ENCODE data around the gene KLHL13. TPM values are rescaled to one million over a fixed set of nuclear protein-coding genes. Genes with fewer than 3 reads are reported as not detected.
A peak's percentile ranks its signal among the peaks of the same experiment; 100 is the strongest.
"Not testable (repeated sequence)": the region's sequence is repeated elsewhere in the genome, so short reads cannot be mapped to it uniquely, and the experiment has no call there.

The KLHL13 gene
- total and polyA plus RNA-seq, 2 donors from 2014 or later = 13.8 to 55.4 TPM

DNA sequence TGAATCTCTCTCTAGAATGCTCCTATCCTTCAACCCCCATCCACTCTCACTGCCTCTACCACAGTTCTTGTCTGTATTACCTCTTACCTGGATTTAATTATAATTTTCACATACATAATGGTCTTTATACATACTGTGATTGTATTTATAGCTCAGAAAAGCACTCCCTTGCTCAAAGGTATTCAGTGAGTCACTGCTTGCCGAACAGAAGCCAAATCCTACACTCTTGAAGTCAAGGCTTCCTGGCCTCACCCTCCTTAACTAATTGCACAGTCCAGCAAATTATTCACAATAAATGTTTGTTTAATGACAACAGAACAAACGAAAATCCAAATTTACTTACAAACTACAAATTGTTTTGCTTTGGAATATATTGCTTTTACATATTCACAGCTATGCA, 159.5 kb downstream of the KLHL13 start:
- no peak overlapping the region for H3K9ac ChIP-seq (ENCODE audit: low read length in 3 of 3)
- no peak overlapping the region for H3K4me3 ChIP-seq (ENCODE audit: low read length in 3 of 3)
- intact Hi-C loops (cut with DNase I) = no loop called here
- H3K4me1 ChIP-seq (ENCODE audit: control insufficient read depth in 2 of 3, insufficient read depth in 2 of 3, low read depth in 1 of 3, low read length in 3 of 3) = no peaks in the 10 kb centered on the region
- FAIRE-seq (no peak), DNase-seq (no peak)
- H3K27me3 ChIP-seq (ENCODE audit: control insufficient read depth, insufficient read depth, low read length) = no peaks in the 10 kb centered on the region
- H3K9me3 ChIP-seq (ENCODE audit: control insufficient read depth in 2 of 3, insufficient read depth in 1 of 3, low read length in 3 of 3) = no peaks in the 10 kb centered on the region
- H3K36me3 ChIP-seq (ENCODE audit: control insufficient read depth in 2 of 3, insufficient read depth in 3 of 3, low read length in 3 of 3) = no peaks in the 10 kb centered on the region
- TF ChIP-seq, protein P1, sequence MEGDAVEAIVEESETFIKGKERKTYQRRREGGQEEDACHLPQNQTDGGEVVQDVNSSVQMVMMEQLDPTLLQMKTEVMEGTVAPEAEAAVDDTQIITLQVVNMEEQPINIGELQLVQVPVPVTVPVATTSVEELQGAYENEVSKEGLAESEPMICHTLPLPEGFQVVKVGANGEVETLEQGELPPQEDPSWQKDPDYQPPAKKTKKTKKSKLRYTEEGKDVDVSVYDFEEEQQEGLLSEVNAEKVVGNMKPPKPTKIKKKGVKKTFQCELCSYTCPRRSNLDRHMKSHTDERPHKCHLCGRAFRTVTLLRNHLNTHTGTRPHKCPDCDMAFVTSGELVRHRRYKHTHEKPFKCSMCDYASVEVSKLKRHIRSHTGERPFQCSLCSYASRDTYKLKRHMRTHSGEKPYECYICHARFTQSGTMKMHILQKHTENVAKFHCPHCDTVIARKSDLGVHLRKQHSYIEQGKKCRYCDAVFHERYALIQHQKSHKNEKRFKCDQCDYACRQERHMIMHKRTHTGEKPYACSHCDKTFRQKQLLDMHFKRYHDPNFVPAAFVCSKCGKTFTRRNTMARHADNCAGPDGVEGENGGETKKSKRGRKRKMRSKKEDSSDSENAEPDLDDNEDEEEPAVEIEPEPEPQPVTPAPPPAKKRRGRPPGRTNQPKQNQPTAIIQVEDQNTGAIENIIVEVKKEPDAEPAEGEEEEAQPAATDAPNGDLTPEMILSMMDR (IDR thresholded peaks at IDR 0.05; ENCODE audit: borderline replicate concordance, extremely low read depth, insufficient read depth) = no peak
- H3K27ac ChIP-seq (ENCODE audit: low read depth in 2 of 2, low read length in 2 of 2) = no peak overlapping the region

DNA sequence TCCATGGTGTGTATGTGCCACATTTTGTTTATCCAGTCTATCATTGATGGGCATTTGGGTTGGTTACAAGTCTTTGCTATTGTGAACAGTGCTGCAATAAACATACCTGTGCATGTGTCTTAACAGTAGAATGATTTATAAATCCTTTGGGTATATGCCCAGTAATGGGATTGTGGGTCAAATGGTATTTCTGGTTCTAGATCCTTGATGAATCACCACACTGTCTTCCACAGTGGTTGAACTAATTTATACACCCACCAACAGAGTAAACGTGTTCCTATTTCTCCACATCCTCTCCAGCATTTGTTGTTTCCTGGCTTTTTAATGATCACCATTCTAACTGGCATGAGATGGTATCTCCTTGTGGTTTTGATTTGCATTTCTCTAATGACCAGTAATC, 177.3 kb downstream of the KLHL13 start:
- H3K4me1 ChIP-seq (ENCODE audit: control insufficient read depth in 2 of 3, insufficient read depth in 2 of 3, low read depth in 1 of 3, low read length in 3 of 3); H3K4me3 ChIP-seq (ENCODE audit: low read length in 3 of 3); FAIRE-seq: not testable (repeated sequence)

DNA sequence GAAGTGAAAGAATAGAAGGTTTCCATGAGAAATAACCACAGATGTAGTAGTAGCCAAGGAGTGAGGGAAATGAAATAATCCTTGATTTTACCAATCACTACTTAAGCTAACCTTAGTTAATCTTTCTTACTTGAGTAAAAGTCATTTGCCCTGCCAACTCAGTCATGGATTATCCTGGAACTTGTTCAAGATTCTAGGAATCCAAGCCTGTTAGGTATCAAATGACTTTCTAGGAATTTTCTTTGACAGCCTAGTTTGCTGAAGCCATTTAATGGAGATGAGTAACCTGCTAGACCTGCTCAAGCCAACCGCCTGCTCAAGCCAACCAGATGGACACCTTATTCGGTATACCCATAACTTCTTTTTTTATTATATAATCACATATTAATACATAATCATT, 180.5 kb downstream of the KLHL13 start:
- intact Hi-C loops (cut with DNase I) = no loop called here
- Histone ChIP-seq H3K9me3 (ENCODE audit: control insufficient read depth in 2 of 3, insufficient read depth in 1 of 3, low read length in 3 of 3) (no peaks in the 10 kb centered on the region), H3K36me3 (ENCODE audit: control insufficient read depth in 2 of 3, insufficient read depth in 3 of 3, low read length in 3 of 3) (no peaks in the 10 kb centered on the region), H3K4me3 (ENCODE audit: low read length in 3 of 3) (no peak overlapping the region), H3K9ac (ENCODE audit: low read length in 3 of 3) (no peak overlapping the region), H3K27me3 (ENCODE audit: control insufficient read depth, insufficient read depth, low read length) (no peaks in the 10 kb centered on the region), H3K27ac (ENCODE audit: low read depth in 2 of 2, low read length in 2 of 2) (no peak overlapping the region), H3K4me1 (ENCODE audit: control insufficient read depth in 2 of 3, insufficient read depth in 2 of 3, low read depth in 1 of 3, low read length in 3 of 3) (no peaks in the 10 kb centered on the region)
- TF ChIP-seq, protein P1 (IDR thresholded peaks at IDR 0.05; ENCODE audit: borderline replicate concordance, extremely low read depth, insufficient read depth) = no peak
- FAIRE-seq = no peak
- DNase-seq = peak in 1 of 5 donors; percentile 13

More for the DNA sequence above, 177.3 kb downstream of the KLHL13 start:
- intact Hi-C loops (cut with DNase I); H3K27me3 ChIP-seq (ENCODE audit: control insufficient read depth, insufficient read depth, low read length); H3K9me3 ChIP-seq (ENCODE audit: control insufficient read depth in 2 of 3, insufficient read depth in 1 of 3, low read length in 3 of 3); H3K27ac ChIP-seq (ENCODE audit: low read depth in 2 of 2, low read length in 2 of 2); H3K9ac ChIP-seq (ENCODE audit: low read length in 3 of 3); DNase-seq; H3K36me3 ChIP-seq (ENCODE audit: control insufficient read depth in 2 of 3, insufficient read depth in 3 of 3, low read length in 3 of 3): not testable (repeated sequence)

DNA sequence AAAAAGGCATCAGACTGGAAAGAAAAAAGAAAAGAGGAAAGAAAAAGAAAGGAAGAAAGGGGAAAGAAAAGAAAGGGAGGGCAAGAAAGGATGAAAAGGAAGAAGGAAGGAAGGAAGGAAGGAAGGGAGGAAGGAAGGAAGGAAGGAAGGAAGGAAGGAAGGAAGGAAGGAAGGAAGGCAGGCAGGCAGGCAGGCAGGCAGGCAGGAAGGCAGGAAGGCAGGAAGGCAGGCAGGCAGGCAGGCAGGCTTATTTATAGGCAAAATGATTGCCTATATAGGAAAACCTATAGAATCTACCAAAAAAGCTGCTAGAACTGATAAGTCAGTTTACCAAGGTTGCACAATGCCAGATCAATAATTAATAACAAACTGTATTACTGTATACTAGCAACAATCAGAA, 186.5 kb downstream of the KLHL13 start:
- H3K9ac ChIP-seq (ENCODE audit: low read length in 3 of 3); intact Hi-C loops (cut with DNase I); H3K36me3 ChIP-seq (ENCODE audit: control insufficient read depth in 2 of 3, insufficient read depth in 3 of 3, low read length in 3 of 3); H3K27ac ChIP-seq (ENCODE audit: low read depth in 2 of 2, low read length in 2 of 2); DNase-seq; H3K27me3 ChIP-seq (ENCODE audit: control insufficient read depth, insufficient read depth, low read length); H3K4me1 ChIP-seq (ENCODE audit: control insufficient read depth in 2 of 3, insufficient read depth in 2 of 3, low read depth in 1 of 3, low read length in 3 of 3); H3K4me3 ChIP-seq (ENCODE audit: low read length in 3 of 3); H3K9me3 ChIP-seq (ENCODE audit: control insufficient read depth in 2 of 3, insufficient read depth in 1 of 3, low read length in 3 of 3); FAIRE-seq: not testable (repeated sequence)

DNA sequence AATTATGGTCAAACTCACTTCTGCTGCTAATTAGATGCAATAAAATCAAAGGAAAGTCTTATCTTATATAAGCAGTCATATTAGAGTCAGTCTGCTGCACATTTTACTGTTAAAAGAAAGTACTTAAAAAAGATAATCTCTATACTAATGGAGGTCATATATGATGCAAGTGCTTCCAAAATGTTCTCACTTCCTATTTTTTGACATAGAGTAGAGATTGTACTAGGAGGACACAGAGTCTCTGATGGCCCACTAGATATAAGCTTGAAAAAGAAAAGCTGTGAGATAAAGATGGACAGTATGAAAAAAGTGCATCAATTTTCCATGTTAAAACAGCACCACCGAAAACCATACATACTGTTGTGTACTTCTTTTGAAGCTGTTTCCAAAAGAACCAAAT, 196.9 kb downstream of the KLHL13 start:
- no peak overlapping the region for H3K9ac ChIP-seq (ENCODE audit: low read length in 3 of 3)
- H3K9me3 ChIP-seq (ENCODE audit: control insufficient read depth in 2 of 3, insufficient read depth in 1 of 3, low read length in 3 of 3) = no peaks in the 10 kb centered on the region
- FAIRE-seq (no peak), DNase-seq (no peak)
- H3K27me3 ChIP-seq (ENCODE audit: control insufficient read depth, insufficient read depth, low read length) = no peaks in the 10 kb centered on the region
- TF ChIP-seq, protein P1 (IDR thresholded peaks at IDR 0.05; ENCODE audit: borderline replicate concordance, extremely low read depth, insufficient read depth) = no peak
- no peaks in the 10 kb centered on the region for H3K36me3 ChIP-seq (ENCODE audit: control insufficient read depth in 2 of 3, insufficient read depth in 3 of 3, low read length in 3 of 3)
- no peak overlapping the region for H3K27ac ChIP-seq (ENCODE audit: low read depth in 2 of 2, low read length in 2 of 2)
- no peak overlapping the region for H3K4me3 ChIP-seq (ENCODE audit: low read length in 3 of 3)
- intact Hi-C loops (cut with DNase I) = no loop called here
- H3K4me1 ChIP-seq (ENCODE audit: control insufficient read depth in 2 of 3, insufficient read depth in 2 of 3, low read depth in 1 of 3, low read length in 3 of 3) = no peaks in the 10 kb centered on the region
